ENCODE results near the gene NT5DC2. TPM values are rescaled to one million over a fixed set of nuclear protein-coding genes. Genes with fewer than 3 reads are reported as not detected.

Gene NT5DC2
- total RNA-seq, 1 experiment from 2014 or later = 229 TPM

DNA sequence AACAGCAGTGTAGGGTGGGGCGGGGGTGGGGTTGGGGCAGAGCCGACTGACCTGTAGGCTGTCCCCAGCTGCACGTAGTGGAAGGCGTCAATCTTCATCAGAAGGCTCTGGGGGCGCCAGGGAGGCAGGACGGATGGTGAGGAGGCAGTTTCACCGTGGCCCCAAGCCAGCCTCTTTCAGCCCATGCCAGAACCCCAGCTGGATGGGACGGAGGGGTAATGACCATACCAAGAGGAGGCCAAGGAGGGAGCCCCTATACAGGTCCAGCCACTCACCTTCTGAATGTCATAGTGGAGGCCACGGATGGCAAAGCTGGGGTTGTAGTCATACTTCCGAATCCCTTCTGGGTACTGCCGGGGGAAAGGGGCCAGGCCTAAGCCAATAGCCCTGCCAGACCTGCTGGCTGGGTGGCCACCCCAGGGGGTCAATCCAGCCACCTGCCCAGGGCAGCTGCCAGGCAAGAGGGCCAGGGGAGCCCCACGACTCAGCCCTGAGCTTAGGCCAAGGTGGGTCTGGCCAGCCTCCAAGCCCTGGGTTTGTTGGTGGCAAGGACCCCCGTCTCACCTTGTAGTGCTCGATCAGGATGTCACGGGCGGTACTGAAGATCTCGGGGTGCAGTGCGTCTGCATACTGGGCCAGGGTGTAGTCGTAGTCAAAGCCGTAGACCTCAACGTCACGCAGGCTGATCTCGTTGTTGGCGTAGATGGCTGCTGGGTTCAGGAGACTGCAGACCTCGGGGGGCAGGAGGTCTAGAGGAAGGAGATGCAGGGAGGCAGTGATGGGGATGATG lies 4.9 kb downstream of the NT5DC2 start:
- intact Hi-C loops (cut with micrococcal nuclease) = no loop called here
- no TSS peak for BruUV-seq (replicated peaks)
- Histone ChIP-seq H3K27ac (ENCODE audit: low read length) (no peak overlapping the region), H4K20me1 (ENCODE audit: low read length) (peaks cover 8% of the 10 kb centered on the region; the same call in 1 of the 2 replicates), H3K9me3 (ENCODE audit: low read length) (no peaks in the 10 kb centered on the region), H3F3A (ENCODE audit: low read length, unreplicated experiment) (no peaks in the 10 kb centered on the region), H3K9me2 (replicated peaks; ENCODE audit: low read length) (no peaks in the 10 kb centered on the region), H3K27me3 (ENCODE audit: low read length) (no peaks in the 10 kb centered on the region), H3K9ac (ENCODE audit: low read length) (no peak overlapping the region), H3K79me2 (ENCODE audit: low read length) (peaks cover 39% of the 10 kb centered on the region), H3K4me2 (ENCODE audit: low read length) (no peak overlapping the region), H3K4me3 (ENCODE audit: low read length) (no peak overlapping the region), H3K36me3 (ENCODE audit: low read depth, low read length) (peaks cover 18% of the 10 kb centered on the region), H2AFZ (ENCODE audit: low read length) (no peak overlapping the region), H3K4me1 (ENCODE audit: insufficient read depth, low read length) (peaks cover 18% of the 10 kb centered on the region)
- DNase-seq = no peak
- no peak for TF ChIP-seq CTCF (conservative IDR thresholded peaks at IDR 0.05; ENCODE audit: low read depth, low read length)
- POLR2A ChIA-PET (ENCODE audit: unreplicated experiment) = no interaction called here
- CTCF ChIA-PET = no interaction called here
- ATAC-seq = no peak

GRCh38 chr3:52527732-52528585 lies 5.7 kb downstream of the NT5DC2 start:
- H3K4me1 ChIP-seq (ENCODE audit: insufficient read depth, low read length) = peaks cover 18% of the 10 kb centered on the region
- ATAC-seq (no peak), DNase-seq (no peak)
- TSS peak; percentile 22 for BruUV-seq (replicated peaks)
- H3K27ac ChIP-seq (ENCODE audit: low read length) = no peak overlapping the region
- intact Hi-C loops (cut with micrococcal nuclease) = no loop called here
- POLR2A ChIA-PET (ENCODE audit: unreplicated experiment) = no interaction called here
- no peak overlapping the region for H3K4me2 ChIP-seq (ENCODE audit: low read length)
- H3K9me2 ChIP-seq (replicated peaks; ENCODE audit: low read length) = no peaks in the 10 kb centered on the region
- peaks cover 18% of the 10 kb centered on the region for H3K36me3 ChIP-seq (ENCODE audit: low read depth, low read length)
- H3K9me3 ChIP-seq (ENCODE audit: low read length) = no peaks in the 10 kb centered on the region
- H3K79me2 ChIP-seq (ENCODE audit: low read length) = peaks cover 35% of the 10 kb centered on the region
- TF ChIP-seq EZH2 (IDR thresholded peaks at IDR 0.05; ENCODE audit: low read length, unreplicated experiment) (no peak), CTCF (conservative IDR thresholded peaks at IDR 0.05; ENCODE audit: low read depth, low read length) (no peak)
- no peak overlapping the region for H2AFZ ChIP-seq (ENCODE audit: low read length)
- no peaks in the 10 kb centered on the region for H3K27me3 ChIP-seq (ENCODE audit: low read length)
- peaks cover 8% of the 10 kb centered on the region; the same call in 1 of the 2 replicates for H4K20me1 ChIP-seq (ENCODE audit: low read length)
- H3K4me3 ChIP-seq (ENCODE audit: low read length) = no peak overlapping the region
- H3K9ac ChIP-seq (ENCODE audit: low read length) = no peak overlapping the region
- H3F3A ChIP-seq (ENCODE audit: low read length, unreplicated experiment) = no peaks in the 10 kb centered on the region
- CTCF ChIA-PET = no interaction called here

Data from PC-3 (cell line).